Measurements from ENCODE around the gene TMIE.
"Not testable (repeated sequence)": the region's sequence is repeated elsewhere in the genome, so short reads cannot be mapped to it uniquely, and the experiment has no call there.

Gene TMIE

DNA sequence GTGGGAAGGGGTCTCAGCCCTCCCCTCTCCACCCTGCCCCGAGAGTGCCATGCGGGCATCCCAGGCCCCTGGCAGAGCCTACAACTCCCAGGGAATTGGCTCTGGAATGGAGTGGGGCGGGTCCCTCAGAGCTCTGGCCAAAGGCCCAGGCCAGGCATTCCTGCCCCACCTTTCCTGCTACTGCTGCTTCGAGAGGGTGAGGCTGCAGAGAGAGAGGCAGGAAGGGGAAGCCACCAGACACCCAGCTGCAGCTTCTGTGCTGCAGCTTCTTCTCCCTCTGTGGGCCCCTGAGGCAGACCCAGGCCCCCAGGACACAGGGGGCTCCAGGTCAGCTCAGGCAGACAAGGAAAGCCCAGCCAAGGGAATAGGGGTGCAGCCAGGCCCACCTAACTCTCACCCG is 10.4 kb upstream of the TMIE start:
- DNase-seq, result no peak

DNA sequence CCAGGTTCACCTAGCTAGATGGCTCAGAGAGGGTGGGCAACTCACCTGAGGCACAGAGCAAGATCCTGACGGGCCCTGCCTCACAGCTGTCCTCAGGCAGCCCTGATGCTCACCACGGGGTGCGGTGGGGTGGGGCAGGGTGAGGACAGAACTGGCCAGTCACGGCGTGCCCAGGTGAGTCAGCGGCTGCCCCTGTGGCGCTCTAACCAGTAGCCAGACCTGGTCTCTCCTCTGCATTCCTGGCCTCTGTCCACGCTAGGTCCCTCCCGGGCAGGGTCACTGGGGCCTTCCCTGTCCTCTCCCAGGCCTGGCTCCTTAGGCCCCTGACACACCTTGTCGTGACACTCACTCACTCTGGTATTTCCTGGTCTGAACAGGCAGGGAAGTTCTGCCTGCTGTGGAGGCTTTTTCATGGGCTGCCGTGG is 8.6 kb upstream of the TMIE start:
- no peak for DNase-seq

DNA sequence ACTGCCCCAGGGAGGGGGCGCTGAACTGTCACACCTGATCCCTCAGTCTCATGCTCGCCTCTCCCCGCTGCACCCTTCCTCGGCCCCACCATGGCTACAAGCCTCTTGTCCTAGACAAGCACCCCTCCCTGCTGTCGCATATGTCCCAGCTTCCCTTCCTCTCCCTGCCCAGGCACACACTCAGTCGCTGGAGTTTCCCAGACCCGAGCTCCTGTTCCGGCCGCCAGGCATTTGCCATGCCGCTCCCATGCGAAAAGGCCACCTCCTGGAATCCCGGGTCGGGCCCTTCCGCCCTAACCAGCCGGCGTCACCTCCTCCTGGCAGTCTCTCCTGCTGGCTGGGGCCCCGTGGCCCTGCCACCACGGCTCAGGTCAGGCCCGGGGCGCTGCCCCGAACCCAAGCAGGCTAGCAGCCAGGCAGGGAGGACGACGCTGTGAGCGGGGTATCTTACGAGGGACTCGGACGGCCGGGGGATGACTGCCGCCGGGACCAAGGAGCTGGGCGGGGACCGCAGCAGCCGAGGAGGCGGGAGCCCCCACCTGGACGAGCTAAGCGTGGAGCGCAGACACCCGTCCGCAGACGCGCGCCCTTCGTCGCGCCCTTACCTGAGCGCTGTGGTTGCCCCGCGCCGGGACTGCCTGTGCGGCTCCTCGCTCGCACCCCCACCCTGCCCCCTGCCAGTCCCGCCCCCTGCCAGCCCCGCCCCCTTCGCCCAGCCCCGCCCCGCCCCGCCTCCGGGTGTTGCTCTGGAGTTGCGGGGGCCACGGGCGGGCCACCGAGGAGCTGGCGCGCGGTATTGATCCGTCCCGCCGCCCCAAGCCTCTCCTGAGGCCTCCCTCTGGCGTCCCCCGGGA is 7.9 kb upstream of the TMIE start, which contains the start of gene ALS2CL:
ALS2CL (minus strand) TSS at position 642 of the 854 bp plus-strand sequence. CDS start 4,239 bp downstream, outside the sequence.
- DNase-seq, result no peak

DNA sequence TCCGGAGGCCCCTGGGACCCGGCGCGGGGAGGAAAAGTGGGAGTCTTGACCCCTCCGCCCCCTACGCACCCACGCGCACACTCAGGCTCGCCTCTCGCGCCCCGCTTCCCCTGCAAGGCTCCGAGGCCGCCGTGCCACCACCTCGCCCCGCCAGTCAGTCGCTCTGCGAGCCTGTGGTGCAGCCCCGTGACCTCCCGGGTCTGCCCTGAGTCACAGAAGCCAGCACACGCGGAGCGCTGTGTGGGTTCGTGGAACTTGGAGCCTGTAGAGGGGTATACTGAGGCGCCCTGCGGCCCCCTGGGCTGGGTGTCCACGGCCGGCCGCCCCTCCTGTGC is 7.3 kb upstream of the TMIE start:
- DNase-seq, result no peak

DNA sequence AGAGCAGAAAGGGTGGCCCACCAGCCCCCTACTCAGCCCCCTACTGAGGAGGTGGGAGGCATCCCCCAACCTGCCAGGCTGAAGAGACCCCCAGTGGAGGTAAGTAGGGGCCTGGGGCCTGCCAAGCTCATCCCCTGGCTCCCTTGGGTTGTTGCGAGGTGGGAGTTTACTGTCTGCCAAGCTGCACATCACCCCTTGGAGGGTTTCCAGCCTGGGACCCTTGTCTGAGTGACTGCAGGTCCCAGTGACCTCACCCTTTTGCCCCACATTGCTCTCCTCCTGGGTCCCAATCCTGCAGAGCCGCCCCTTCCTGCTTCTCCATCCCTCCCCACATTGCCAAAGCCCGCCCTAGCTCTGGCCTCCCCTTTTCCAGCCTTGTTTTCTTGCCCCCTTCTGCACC is 6.7 kb upstream of the TMIE start:
- no peak for DNase-seq

DNA sequence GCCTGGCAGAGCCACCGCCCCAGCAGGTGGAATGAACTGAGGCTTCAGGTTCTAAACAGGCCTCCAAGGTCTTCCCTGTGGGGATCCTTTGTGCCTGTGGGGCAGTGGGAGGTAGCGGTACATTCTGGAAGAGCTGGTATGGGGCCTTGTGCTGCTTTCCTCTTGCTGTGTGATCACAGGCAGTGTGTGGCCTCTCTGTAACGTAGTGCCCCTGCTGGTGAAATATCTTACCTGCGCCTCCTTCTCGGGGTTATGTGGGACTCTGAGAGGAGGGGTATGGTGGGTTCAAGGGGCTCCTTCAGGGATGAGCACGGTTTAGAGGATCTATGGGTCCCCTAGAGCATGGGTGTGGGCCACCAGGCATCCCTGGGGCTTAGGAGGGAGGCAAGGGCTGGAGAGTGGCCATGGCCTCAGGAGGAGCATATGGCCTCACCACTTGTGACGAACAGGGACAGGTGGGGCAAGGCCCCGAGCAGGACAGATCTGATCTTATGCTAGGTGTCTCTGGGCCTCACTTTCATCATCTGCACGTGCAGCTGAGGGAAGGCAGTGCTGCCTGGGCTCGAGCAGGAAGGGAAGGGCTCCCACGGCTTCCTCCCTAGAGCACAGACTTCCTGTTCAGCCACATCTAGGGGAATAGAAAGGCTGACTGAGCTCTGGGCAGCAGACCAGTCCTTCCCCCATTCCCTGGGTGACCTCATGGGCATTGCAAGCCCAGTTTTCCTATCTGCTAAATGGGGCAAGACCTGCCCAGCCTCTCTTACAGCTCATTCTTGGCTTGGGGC is 5.8 kb upstream of the TMIE start:
- no peak for DNase-seq

DNA sequence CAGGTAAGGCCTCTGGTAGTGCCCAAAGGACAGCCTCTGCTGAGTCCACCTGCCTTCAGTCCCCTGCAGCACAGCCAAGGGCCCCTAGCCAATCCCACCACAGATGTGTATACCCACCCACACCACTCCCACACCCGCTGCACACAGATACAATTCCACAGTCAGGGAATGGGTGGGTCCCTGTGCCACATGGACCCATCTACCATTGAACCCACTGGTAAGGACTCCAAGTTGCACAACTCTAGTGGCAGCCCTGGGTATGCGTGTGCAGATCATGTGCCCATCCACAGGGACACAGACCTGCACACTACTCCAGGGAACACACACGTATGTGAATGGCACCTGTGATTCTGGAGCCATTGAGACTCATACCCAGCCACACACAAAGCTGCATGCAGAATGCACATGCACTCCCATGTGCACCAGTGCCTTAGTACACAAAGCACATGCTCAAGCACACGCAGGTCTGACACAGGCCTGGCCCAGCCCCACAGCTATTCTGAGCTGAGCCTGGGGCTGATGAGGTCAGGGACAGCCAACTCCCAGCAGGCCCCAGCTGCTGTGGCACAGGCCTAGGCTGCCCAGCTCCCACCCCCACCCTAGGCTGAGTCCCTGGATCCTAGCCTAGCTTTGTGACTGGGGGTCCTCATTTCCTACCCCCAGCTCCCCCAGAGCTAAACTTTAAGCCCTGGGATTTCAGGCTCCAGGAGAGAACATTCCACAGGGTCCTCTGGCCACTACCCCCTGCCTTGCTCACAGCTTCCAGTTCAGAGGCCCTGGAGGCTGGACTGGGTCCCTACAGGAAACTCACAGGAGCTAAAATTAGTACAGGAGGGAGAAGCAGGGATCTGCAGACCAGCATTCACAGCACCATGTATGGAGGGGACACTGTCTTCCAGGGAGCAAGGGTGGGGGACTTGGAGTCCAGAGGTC is 5.0 kb upstream of the TMIE start:
- DNase-seq, result no peak

DNA sequence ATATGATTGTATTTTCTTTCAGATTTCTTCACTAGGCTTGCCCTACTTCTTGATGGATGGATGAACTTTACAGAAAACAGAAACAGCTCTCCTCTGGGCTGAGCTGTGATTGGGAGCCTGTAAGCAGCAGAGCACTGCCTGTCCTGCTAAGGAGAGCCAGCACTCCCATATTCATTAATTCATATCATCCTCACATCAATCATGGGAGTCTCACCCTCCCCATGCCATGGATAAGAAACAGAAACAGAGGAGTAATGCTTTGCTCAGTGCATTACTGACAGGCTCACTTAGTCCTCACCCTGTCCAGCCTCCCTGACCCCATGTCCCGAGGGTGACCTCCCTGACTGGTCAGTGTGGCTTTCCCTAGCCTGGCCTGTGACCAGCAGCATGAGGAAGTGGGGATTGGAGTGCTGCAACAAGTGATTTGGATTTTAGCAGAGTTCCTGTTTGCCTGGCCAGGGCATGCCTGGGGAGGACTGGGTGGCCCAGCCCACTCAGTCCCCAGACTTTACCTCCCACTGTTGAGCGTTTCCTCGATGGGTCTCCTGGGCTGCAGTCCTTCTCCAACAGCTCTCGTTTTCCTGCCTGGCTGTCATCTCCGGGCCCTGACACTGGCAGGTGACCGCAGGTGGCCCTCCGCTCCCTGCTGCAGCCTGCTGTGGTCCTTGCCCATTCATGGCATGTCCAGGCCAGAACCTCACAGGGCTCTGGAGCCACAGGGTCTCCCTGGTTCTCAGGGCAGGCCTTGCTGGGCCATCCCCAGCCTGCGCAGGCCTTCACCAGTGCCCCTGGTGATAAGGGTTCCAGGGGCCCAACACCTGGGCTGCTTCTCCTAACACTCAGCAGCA is 1.3 kb upstream of the TMIE start:
- no peak for DNase-seq

DNA sequence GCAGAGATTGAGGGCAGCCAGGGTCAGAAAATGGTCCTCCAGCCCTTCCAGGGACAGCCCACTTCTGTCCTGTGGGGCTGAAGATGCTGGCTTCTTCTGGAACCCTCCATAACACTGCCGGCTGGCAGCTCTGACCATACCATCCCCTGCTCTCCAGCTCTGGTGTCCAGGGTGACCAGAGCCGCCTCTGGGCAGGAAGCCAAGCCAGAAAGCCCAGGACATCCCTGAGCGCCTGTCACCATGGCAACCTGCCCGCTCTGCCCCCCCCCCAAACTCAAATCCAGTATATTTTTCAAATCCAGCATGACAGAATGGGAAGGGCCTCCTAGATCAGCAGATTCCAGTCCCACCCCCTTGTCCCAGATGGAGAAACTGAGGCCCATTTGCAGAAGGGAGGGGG is 420 bp upstream of the TMIE start:
- no peak for DNase-seq

DNA sequence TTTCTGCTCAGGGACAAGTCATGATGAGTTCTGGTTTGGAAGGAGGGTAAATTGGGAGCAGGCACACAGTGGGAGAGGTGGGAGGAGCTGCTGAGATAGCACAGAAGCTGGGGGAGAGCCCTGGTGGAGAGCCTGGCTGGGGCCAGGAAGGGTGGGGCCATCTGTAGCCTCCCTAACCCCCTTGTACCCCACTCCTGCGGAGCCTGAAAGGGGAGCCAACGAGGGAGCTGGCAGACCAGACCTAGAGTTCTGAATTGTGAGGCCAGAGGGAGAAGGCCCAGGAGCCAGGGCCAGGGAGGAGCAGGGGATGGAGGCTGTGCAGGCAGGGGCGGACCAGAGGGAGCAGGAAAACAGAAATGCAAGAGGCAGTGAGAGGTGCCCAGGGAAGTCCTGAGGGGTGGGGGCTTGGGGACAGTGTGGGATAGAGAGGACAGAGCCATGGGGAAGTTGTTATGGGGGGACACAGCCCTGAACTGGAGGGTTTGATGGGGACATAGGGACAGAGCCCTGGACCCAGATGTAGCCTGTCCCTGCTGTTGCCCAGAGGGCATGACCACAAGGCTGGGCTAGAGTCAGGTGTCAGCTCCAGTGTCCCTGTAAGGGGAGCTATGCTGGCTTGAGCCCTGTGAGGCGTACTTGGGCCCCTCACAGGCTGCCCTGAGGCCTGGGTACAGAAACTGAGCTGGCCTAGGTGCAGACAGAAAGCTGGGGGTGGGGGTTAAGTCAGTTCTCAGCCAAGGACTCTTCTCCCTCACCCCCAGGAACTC is 1.2 kb downstream of the TMIE start:
- DNase-seq, result no peak

DNA sequence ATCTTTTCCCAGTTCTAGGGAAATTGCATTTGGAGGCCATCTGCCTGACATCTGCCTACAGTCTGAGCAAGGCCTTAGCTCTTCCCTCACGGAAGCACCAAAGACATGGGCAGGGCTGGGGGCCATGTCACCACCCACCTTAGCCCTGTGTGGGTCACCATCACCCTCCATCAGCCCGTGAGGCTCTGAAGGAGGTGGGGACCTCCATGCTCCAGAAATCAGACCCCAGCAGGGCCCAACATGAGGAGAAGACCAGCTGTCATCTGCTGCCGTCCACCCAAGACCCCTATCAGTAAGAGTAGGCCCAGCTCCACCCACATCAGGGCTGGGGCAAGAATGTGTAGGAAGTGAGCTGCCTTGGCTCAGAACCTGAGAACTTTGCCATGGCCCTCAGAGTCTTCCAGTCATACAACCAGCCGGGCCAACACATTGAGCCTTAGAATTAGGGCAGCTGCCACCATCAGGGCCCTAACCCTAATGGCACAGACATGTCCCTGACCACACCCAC is 1.9 kb downstream of the TMIE start:
- DNase-seq, result no peak

DNA sequence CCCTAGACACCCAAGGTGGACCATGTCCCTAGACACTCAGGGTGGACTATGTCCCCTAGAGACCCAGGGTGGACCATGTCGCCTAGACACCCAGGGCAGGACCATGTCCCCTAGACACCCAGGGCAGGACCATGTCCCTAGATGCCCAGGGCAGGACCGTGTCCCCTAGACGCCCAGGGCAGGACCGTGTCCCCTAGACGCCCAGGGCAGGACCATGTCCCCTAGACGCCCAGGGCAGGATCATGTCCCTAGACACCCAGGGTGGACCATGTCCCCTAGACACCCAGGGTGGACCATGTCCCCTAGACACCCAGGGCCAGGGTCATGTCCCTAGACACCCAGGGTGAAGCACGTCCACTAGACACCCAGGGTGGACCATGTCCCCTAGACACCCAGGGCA is 3.2 kb downstream of the TMIE start:
- DNase-seq, result not testable (repeated sequence)

DNA sequence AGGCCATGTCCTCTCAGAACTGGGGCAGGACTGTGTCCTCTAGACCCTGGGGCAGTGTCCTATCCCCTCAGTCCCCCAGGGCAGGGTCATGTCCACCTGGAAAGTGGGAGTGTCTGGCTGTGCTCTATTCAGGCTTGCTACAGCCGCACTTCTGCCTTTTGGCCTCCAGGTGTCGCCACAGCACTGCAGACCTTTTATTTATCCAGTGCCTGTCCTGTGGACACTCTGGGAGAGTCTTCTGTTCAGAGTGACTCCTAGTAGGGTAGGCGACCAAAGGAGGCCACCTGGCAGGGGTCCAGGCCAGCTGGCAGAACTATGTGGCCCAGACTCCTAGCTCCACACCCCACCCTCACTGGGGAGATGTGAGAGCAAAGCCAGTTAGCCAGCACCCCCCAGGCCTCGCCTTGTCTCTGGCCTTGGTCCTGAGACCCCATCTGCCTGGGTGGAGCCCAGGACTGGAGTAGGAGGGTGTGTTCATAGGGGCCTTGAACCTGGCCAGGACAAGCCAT is 3.9 kb downstream of the TMIE start:
- peak; percentile 26 for DNase-seq

DNA sequence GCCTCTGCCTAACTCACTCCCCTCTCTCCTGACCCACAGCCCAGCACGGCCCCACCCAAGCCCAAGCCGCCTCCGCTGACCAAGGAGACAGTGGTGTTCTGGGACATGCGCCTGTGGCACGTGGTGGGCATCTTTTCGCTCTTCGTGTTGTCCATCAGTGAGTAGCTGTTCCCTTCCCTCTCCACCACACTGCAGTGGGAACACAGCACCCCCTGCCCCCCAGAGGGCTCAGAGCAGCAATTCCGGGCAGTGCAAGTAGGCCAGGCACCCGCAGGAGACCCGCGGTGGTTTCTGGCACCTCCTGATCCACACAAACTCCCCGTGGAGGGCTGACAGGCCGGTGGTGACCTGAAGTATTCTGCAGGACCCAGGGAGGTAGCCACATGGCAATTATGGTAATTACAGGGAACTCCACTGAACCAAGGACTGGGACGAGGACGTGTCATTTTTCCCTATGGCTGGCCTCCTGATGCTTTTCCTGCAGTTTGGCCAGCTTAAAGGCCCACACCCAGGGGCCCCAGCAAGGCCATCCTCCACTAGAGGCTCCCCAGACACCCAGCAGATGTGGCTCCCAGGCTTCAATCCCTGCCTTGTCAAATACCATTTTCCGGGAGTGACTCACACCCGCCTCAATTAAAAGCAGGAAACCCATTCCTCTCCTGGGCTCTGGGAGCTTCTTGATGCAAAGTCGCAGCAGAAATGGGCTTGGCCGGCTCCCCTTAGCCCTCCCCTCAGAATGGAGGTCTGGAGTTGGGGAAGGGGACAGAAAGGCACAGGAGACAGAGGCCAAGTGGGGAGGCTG is 4.8 kb downstream of the TMIE start:
- DNase-seq, result no peak

DNA sequence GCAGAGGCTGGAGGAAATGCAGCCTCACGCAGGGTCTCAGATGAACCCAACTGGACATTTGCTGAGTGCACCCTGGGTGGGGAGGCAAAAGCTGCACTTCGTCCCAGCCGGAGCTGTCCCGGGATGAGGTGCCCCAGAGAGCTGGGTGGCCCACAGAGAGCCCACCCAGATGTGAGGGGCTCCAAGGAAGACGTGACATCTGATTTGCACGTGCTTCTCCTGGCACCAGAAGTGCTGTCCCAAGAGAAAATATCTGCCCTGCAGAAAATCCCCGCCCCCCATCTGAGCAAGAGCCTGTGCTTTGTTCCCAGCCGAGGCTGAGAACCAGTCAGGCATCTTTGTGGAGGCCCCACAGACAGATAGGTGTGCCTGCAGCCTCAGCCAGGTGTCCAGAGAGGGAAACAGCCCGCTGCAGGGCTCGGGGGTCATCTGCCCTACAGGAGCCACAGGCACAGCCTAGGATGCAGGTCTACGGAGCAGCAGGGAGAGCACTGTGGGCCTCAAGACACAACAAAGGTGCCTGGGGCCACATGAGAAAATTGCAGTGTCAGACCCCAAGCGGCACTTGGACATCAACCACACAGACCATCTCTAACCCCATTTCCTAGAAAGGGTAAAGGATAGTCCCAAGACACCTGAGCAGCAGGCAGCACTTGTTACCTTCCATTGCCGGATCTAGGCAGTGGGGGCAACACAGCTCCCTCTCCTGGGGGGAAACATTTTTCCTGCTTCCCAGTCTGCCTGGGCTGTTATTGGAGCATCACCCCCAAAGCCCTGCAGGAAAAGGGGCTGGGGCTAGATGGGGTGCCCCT is 5.8 kb downstream of the TMIE start:
- DNase-seq, result no peak

DNA sequence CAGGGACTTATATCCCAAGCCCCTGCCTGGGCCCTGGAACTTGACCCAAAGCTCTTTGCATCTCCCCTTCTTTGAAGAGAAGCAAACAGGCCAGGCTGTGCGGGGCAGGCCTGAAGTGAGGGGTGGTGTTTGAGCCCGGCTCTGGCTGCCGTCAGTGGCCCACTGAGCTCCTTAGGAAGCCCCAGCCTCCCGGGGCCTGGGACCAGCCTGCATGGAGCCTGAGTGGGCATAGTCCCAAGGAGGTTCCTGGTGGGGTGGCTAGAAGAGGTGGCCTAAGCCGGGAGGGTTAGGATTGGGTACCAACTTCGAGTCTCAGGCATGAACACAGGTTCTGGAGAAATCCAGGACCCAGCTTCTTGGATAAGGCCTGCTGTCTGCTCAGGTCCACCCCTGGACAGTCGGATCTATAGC is 6.4 kb downstream of the TMIE start:
- DNase-seq, result no peak

DNA sequence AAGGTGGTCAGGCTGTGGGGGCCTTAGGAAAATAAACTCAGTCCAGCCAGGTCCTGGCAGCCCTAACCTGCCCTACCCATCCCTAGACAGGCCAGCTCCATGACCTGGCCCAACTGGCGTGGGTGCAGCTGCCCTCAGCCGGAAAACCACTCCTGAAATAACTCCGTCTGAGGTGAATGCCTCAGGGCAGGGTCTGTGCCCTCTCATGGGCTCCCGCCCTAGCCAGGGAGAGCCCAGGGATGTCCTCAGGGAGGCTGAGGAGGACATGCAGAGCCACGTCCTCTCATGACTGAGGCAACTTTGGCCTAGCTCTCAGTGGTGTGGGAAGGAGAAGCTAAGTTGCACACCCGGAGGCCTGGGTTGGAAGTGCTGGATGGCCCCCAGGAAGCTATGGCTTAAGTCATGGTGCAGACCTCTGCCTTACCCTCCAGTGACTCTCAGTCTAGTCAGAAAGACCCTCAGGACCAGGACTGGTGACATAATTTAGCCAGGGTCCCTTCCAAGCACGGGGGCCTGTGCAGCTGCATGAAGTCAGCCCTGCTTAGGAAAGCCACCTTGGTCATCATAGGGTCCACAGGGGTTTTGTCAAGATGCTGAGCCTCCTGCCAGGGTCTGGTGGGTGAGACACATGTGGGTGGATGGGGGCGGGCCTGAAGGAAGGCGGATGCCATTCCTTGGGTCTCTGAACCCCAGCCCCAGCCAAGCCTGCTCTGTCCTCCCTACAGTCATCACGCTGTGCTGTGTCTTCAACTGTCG is 7.4 kb downstream of the TMIE start:
- DNase-seq, result no peak

DNA sequence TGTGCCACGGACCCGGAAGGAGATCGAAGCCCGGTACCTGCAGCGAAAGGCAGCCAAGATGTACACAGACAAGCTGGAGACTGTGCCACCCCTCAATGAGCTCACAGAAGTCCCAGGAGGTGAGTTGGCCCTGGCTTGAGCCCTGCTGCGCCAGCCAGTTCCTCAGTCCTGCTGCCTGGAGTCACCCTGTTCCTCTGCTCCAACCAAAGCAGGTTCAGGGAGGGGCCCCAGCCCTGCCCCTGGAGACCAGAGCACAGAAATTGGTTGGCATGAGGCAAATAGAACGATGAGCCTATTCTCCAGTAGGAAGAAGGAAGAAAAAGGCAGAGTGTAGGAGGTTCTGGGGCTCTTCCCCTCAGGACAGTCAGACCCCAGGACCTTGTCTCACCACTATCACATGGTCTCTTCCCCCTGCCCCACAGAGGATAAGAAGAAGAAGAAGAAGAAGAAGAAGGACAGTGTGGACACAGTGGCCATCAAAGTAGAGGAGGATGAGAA is 8.0 kb downstream of the TMIE start:
- DNase-seq, result no peak
